Measurements from ENCODE around the gene THRB.

Gene THRB

DNA sequence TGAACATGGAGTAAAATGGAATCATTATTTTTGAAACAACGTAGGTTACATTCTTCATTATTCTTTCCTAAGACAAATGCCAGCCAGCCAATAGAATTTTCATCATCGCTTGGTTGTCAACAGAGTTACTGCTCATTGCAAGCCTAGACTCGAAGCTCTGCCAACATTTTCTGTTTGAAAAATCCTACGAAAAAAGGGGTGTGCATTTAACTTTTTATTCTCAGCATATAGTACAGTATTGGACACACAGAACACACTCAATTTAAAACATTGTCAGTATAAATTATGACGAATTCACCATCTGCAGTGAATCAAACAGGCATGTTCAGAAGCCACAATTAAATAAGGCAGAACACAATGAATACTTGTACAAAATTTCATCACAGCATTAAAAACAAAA is 317.4 kb downstream of the THRB start:
- DNase-seq (ENCODE audit: low read depth) = no peak

- DNase-seq (ENCODE audit: low read depth) = no peak
These were observed 320.0 kb downstream of the THRB start for GRCh38 chr3:24174614-24175013.

GRCh38 chr3:24168977-24169376 is 325.7 kb downstream of the THRB start:
- DNase-seq (ENCODE audit: low read depth) = no peak

DNA sequence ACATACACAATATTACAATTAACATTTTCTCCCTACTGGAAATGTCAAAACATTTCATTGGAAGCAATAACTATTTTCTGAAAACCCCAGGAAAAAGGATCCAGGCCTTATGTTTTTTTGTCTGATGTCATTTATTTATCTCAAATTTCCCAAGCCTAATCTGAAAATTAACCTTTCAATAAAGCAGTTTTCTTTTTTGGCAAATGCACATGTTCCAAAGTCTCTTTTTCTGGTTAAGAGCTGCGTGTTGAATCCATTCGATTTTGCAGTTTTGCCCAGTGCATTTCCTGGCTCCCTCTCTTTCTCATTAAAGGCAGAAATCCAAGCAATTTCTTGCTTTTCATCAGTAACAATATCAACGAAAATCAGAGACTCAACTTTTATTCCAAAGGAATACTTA is 327.2 kb downstream of the THRB start:
- no peak for DNase-seq (ENCODE audit: low read depth)

DNA sequence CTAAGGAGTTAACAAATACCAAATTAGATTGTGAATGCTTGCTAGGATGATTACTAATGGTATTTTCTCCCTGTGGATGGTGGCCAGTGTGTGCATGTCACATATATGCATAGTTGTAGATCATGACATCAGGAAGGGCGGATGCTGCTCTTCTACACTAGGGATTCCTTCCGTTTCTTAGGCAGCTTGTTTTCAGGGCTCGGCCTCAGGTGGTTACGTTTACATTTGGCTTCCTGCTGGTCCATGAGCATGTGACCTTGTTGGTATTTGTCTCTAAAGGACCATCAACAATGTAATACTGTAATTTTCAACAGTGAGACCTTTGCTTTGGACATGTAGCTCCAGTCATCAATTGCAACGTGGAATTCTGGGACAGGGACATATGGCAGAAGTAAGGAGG is 328.1 kb downstream of the THRB start:
- DNase-seq (ENCODE audit: low read depth) = no peak

- DNase-seq (ENCODE audit: low read depth) = no peak
These were observed 329.1 kb downstream of the THRB start for GRCh38 chr3:24165603-24165982.

GRCh38 chr3:24164967-24165602 is 329.6 kb downstream of the THRB start:
- no peak for DNase-seq (ENCODE audit: low read depth)

DNA sequence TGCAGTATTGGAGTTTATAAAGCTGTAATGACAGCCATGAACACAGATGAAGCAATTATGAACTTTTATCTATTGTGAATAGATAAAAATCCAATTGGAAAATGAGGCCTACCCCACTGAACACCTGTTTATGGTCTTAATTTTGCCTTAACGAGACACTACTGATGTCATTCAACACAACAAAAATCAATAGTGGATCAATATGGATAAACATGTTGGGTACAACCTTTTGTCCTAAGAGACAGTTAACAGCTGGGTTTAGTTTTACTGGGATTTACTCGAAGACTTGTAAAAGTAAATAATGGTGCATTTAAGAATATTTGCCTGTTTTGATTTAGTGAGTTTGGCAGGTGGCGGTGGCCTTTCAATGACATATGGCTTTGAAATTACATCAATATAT is 331.7 kb downstream of the THRB start:
- DNase-seq (ENCODE audit: low read depth) = no peak

DNA sequence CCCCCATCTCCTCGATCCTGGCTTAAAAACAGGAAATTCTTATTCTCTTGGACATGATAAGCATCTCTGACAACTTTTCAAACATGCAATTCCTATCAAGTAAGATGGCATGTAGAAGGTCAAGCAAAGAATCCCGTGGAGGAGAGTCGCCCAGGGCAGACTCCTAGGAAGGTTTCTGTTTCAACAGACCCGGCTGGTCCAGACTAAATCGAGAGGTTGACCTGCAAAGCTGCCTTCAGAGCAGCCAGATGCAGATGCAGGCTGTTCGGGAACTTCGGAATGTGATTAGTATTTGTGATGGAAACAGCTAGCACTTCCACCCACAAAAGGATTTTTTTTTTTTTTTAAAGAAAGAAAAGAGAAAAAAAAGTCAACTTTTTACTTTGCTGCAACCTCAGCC is 332.8 kb downstream of the THRB start:
- no peak for DNase-seq (ENCODE audit: low read depth)

- no peak for DNase-seq (ENCODE audit: low read depth)
These were observed 334.1 kb downstream of the THRB start for GRCh38 chr3:24160424-24161095.

GRCh38 chr3:24158761-24159454 is 335.7 kb downstream of the THRB start:
- no peak for DNase-seq (ENCODE audit: low read depth)

DNA sequence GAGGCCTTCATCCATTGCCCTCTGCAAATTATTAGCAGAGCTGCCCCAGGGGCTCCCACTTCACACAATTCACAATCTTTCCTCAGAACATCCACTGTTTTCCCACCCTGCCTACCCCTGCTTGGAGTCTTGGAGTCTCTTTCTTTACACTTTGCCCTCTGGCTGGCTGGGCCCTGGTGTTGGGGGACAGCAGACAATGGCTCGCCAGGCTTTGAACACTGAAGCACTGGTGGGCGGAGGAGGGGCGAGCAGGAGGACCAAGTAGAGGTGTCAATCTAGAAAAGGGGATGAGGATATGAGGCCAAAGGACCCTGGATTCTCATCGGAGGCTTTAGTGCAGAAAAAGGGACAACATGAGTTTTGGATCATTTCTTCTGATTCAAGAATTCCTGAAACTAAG is 337.5 kb downstream of the THRB start:
- no peak for DNase-seq (ENCODE audit: low read depth)

DNA sequence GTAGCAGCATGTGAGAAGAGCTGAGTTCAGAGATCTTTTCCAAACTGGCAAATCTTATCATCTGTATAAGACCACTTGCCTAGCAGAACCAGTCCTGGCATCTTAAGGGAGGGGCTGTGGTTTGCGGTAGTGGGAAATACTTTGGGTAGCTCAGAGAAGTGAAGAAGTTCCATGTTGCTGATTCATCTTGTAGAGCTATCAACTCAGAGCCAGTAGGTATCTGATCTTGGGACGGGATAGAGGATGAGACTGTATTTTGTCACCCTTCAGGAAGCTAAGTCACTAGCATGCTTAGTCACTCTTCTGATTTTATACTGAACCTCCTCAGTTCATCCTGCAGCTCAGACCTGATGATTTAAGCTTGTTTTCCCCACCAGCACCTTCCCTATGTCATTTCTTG is 338.2 kb downstream of the THRB start:
- DNase-seq (ENCODE audit: low read depth) = no peak

GRCh38 chr3:24155276-24155675 is 339.4 kb downstream of the THRB start:
- no peak for DNase-seq (ENCODE audit: low read depth)

GRCh38 chr3:24154781-24155180 is 339.9 kb downstream of the THRB start:
- DNase-seq (ENCODE audit: low read depth) = no peak

- DNase-seq (ENCODE audit: low read depth) = no peak
These were observed 340.5 kb downstream of the THRB start for GRCh38 chr3:24154013-24154695.

- no peak for DNase-seq (ENCODE audit: low read depth)
These were observed 343.1 kb downstream of the THRB start for GRCh38 chr3:24151594-24151993.

- DNase-seq (ENCODE audit: low read depth) = no peak
These were observed 345.6 kb downstream of the THRB start for GRCh38 chr3:24149032-24149431.

DNA sequence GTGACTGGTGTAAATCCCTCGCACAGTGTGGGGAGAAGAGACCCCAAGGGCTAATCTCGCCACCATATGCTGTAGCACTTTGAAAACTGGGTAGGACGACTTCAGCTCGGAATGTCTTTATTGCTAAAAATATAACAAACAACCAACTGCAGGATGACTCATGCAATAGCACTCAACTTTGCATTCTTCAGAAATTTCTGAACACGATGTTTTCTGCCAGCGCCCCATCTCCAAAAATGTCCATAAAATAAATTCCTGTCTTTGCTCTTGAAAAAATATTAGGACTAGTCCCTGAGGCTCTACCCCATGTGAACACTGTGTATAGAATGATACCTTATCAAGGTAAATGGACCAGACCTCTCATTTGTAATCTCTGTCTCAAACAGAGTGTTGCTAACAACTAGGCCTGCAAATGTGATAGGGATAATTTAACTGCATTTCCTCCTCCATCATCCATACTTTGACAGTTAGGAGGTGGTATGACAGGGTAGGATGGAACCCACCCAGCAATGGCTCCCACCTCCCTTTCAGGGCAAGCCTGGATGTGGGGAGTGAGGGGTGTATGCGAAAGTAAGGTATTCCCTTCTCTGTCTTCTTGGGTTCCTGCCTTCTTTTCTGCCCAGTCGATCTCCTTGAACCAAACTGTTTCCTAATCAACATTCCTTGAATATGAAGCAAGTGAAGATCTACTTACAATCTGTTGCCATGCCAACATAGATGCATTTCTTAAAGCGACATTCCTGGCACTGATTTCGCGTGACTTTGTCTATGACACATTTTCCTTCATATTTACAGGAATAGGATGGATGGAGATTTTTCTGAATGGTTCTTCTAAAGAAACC is 348.4 kb downstream of the THRB start:
- DNase-seq (ENCODE audit: low read depth) = no peak

- no peak for DNase-seq (ENCODE audit: low read depth)
These were observed 349.2 kb downstream of the THRB start for GRCh38 chr3:24145481-24145880.

- DNase-seq (ENCODE audit: low read depth) = no peak
These were observed 352.5 kb downstream of the THRB start for GRCh38 chr3:24142127-24142526.

DNA sequence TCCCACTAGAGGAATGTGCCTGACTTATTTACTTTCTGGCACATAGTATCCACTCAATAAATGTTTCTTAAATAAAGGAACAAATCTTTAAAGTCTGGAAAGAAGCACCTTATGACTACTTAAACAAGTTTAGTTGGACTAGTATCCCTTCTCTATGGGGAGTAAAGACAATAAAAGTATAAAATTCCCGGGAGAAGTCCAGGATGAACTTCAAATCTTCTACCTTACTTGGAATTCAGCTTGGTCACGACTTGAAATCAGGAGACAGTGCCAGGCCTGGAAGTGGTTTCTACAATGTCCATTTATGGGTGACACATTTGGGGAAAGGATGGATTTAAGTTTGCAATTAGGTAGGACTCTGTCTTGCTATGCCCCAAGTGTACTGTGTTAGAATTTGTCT is 353.1 kb downstream of the THRB start:
- DNase-seq (ENCODE audit: low read depth) = no peak

Data from stimulated activated CD8-positive, alpha-beta memory T cell treated with anti-CD3 and anti-CD28 coated beads, Interleukin-15, amount 100 ng/mL, for 1 hour (primary cell).